HCT116 (cell line): ENCODE results near the gene HS6ST3. TPM values are rescaled to one million over a fixed set of nuclear protein-coding genes. Genes with fewer than 3 reads are reported as not detected.
A peak's percentile ranks its signal among the peaks of the same experiment; 100 is the strongest.

Experiments used
- ATAC-seq: fragments of 200-7000 bp; cut with Tn5 transposase; 2 replicates; pipeline ENCODE4 v1.9.1; 2020; ENCODE audit warnings: mild to moderate bottlenecking, moderate library complexity
- BruUV-seq: library from RNA; stranded (reverse); fragments of 400-500 nt; replicated peaks from 2 replicates; lab custom pipeline; 2021; lab: Mats Ljungman, UMichigan
- CTCF ChIA-PET: fragments of 300-600 bp; sonication (Branson Sonifier 250); formaldehyde crosslinking; loops from one replicate; lab custom pipeline; 2021; ENCODE audit warnings: antibody characterized with exemption; lab: Charles Lee
- POLR2A ChIA-PET: fragments of 300-600, 350-600 bp; sonication (Branson Sonifier 250); formaldehyde crosslinking; loops from one replicate; lab custom pipeline; 2021; ENCODE audit warnings: antibody characterized with exemption; lab: Charles Lee
- RAD21 ChIA-PET, 2 experiments: fragments of 300-600 bp; sonication (Branson Sonifier 250); formaldehyde crosslinking; loops; one replicate each; lab custom pipeline; 2023; ENCODE audit warnings: low total read pairs in 2 of 2; ENCODE audit not compliant: uncharacterized antibody in 2 of 2, unreplicated experiment in 2 of 2, low non-redundant PET in 1 of 2; lab: Charles Lee
- DNase-seq: peaks from one replicate; pipeline ENCODE4 v3.0.0-alpha.2; 2010; ENCODE audit warnings: low read depth, low spot score
- H2AFZ ChIP-seq: fragments of 200-600 bp; shearing (Covaris generic), sonication (generic); 2 replicates; pipeline ENCODE4 v1.6.1; 2017; ENCODE audit warnings: low read depth, mixed run types, mixed read lengths, antibody characterized with exemption, low read length; ENCODE audit not compliant: poor library complexity, severe bottlenecking
- H3K27ac ChIP-seq: 2 replicates; pipeline ENCODE4 v1.5.1; 2012; ENCODE audit warnings: low read depth, low read length
- H3K27me3 ChIP-seq: fragments of 200-600 bp; sonication (generic); 2 replicates; pipeline ENCODE4 v1.6.1; 2016; ENCODE audit warnings: mixed run types, low read length, mixed read lengths; ENCODE audit not compliant: insufficient read depth
- H3K36me3 ChIP-seq, 2 experiments: fragments of 200-500 bp in 1 of 2; fragments of 200-600 bp in 1 of 2; sonication (Bioruptor generic) in 1 of 2; sonication (generic) in 1 of 2; 2 replicates each; pipeline versions ENCODE4 v1.5.1 to v1.6.1; 2014 to 2016; ENCODE audit warnings: low read length in 2 of 2, inconsistent platforms in 1 of 2, mixed read lengths in 1 of 2, mixed run types in 1 of 2; ENCODE audit not compliant: insufficient read depth in 2 of 2, control insufficient read depth in 1 of 2
- H3K4me1 ChIP-seq, 2 experiments: fragments of 200-600 bp in 1 of 2; sonication (generic) in 1 of 2; 2 replicates each; pipeline versions ENCODE4 v1.5.1 to v1.6.1; 2012 to 2017; ENCODE audit warnings: low read length in 2 of 2, inconsistent platforms in 1 of 2, mild to moderate bottlenecking in 1 of 2, mixed read lengths in 1 of 2, mixed run types in 1 of 2, moderate library complexity in 1 of 2; ENCODE audit not compliant: insufficient read depth in 2 of 2, control insufficient read depth in 1 of 2
- H3K4me2 ChIP-seq: fragments of 200-600 bp; sonication (generic); 2 replicates; pipeline ENCODE4 v1.6.1; 2017; ENCODE audit warnings: mixed run types, low read length, mixed read lengths
- H3K4me3 ChIP-seq, 2 experiments: fragments of 200-600 bp in 1 of 2; sonication (generic) in 1 of 2; replicated peaks in 1 of 2; 2 replicates each; pipeline ENCODE4 v1.5.1; 2011 to 2016; ENCODE audit warnings: low read length in 2 of 2, control low read depth in 1 of 2, low read depth in 1 of 2, mild to moderate bottlenecking in 1 of 2, mixed read lengths in 1 of 2, mixed run types in 1 of 2
- H3K79me2 ChIP-seq: fragments of 200-600 bp; sonication (generic); 2 replicates; pipeline ENCODE4 v1.6.1; 2017; ENCODE audit warnings: mild to moderate bottlenecking, mixed run types, low read length, moderate library complexity, mixed read lengths; ENCODE audit not compliant: insufficient read depth
- H3K9ac ChIP-seq: fragments of 200-600 bp; sonication (generic); 2 replicates; pipeline ENCODE4 v1.6.1; 2016; ENCODE audit warnings: low read length, mixed read lengths
- H3K9me2 ChIP-seq: fragments of 200-600 bp; sonication (generic), shearing (Covaris generic); 2 replicates; pipeline ENCODE4 v1.6.1; 2017; ENCODE audit warnings: mixed run types, mild to moderate bottlenecking, moderate library complexity; ENCODE audit not compliant: insufficient read depth
- H3K9me3 ChIP-seq, 2 experiments: fragments of 200-500 bp in 1 of 2; fragments of 200-600 bp in 1 of 2; sonication (Bioruptor generic) in 1 of 2; sonication (generic) in 1 of 2; 2 replicates each; pipeline ENCODE4 v1.6.1; 2014 to 2017; ENCODE audit warnings: low read length in 2 of 2, mixed read lengths in 2 of 2, inconsistent platforms in 1 of 2, low read depth in 1 of 2, mild to moderate bottlenecking in 1 of 2, mixed run types in 1 of 2, moderate library complexity in 1 of 2; ENCODE audit not compliant: control insufficient read depth in 1 of 2, insufficient read depth in 1 of 2
- H4K20me1 ChIP-seq: fragments of 200-600 bp; sonication (generic), shearing (Covaris generic); 2 replicates; pipeline ENCODE4 v1.6.1; 2017; ENCODE audit warnings: mixed run types, mild to moderate bottlenecking, moderate library complexity; ENCODE audit not compliant: insufficient read depth
- CBX3 ChIP-seq: IDR thresholded peaks from 2 replicates; pipeline ENCODE4 v1.6.1; 2012; ENCODE audit warnings: low read depth
- CEBPB ChIP-seq: IDR thresholded peaks from 2 replicates; pipeline ENCODE4 v1.6.1; 2012; ENCODE audit warnings: low read depth
- ELF1 ChIP-seq: IDR thresholded peaks from 2 replicates; pipeline ENCODE4 v1.6.1; 2012; ENCODE audit warnings: low read depth, borderline replicate concordance
- EZH2 ChIP-seq: fragments of 200-600 bp; sonication (generic); IDR thresholded peaks from 2 replicates; pipeline ENCODE4 v1.6.1; 2017; ENCODE audit warnings: antibody characterized with exemption, mixed run types
- FOSL1 ChIP-seq: IDR thresholded peaks from 2 replicates; pipeline ENCODE4 v1.6.1; 2012; ENCODE audit warnings: low read depth
- JUND ChIP-seq: IDR thresholded peaks from 2 replicates; pipeline ENCODE4 v1.6.1; 2012
- POLR2A ChIP-seq: IDR thresholded peaks from 2 replicates; pipeline ENCODE4 v1.7.0; 2011; ENCODE audit warnings: borderline replicate concordance; ENCODE audit not compliant: insufficient read depth, insufficient read length; ENCODE audit errors: extremely low read depth
- POLR2AphosphoS5 ChIP-seq: IDR thresholded peaks from 2 replicates; pipeline ENCODE4 v1.6.1; 2011; ENCODE audit warnings: mild to moderate bottlenecking, low read depth, low read length, moderate library complexity
- RAD21 ChIP-seq: IDR thresholded peaks from 2 replicates; pipeline ENCODE4 v1.6.1; 2012; ENCODE audit warnings: low read depth, mild to moderate bottlenecking
- SIN3A ChIP-seq: IDR thresholded peaks from 2 replicates; pipeline ENCODE4 v1.6.1; 2012; ENCODE audit warnings: low read depth
- SP1 ChIP-seq: IDR thresholded peaks from 2 replicates; pipeline ENCODE4 v1.6.1; 2012; ENCODE audit warnings: low read depth
- TCF7L2 ChIP-seq: IDR thresholded peaks from 2 replicates; pipeline ENCODE4 v1.7.0; 2011; ENCODE audit warnings: borderline replicate concordance, inconsistent platforms; ENCODE audit not compliant: insufficient read depth, insufficient read length; ENCODE audit errors: extremely low read depth
- YY1 ChIP-seq: IDR thresholded peaks from 2 replicates; pipeline ENCODE4 v1.6.1; 2011; ENCODE audit warnings: low read length, low read depth, moderate library complexity, mild to moderate bottlenecking; ENCODE audit not compliant: insufficient replicate concordance; ENCODE audit errors: extremely low read depth
- ZFX ChIP-seq: fragments of 450-650 bp; IDR thresholded peaks from 2 replicates; pipeline ENCODE4 v1.6.1; 2017
- ZNF274 ChIP-seq: fragments of 200-500 bp; sonication (Bioruptor generic); IDR thresholded peaks from 2 replicates; pipeline ENCODE4 v1.6.1; 2014; ENCODE audit warnings: mild to moderate bottlenecking, low read depth, low read length, inconsistent platforms
- intact Hi-C: fragments of 100-400 bp; cut with micrococcal nuclease; formaldehyde crosslinking; loops from 2 replicates; pipeline ENCODE4 v1.10.0; 2022
- total RNA-seq: library from RNA; stranded (reverse); gene quantifications from one replicate; pipeline ENCODE4 v1.2.1, GENCODE V29; 2021; ENCODE audit not compliant: unreplicated experiment
- TF ChIP-seq, protein P1 (sequence below), 3 experiments: fragments of 200-600 bp in 1 of 3; sonication (generic) in 1 of 3; IDR thresholded peaks in 2 of 3; conservative IDR thresholded peaks in 1 of 3; 2 replicates each; pipeline ENCODE4 v1.5.1; 2012 to 2017; ENCODE audit warnings: low read depth in 2 of 3, low read length in 2 of 3, antibody characterized with exemption in 1 of 3, borderline replicate concordance in 1 of 3, control low read depth in 1 of 3, mild to moderate bottlenecking in 1 of 3, mixed read lengths in 1 of 3, mixed run types in 1 of 3, moderate library complexity in 1 of 3; ENCODE audit not compliant: insufficient read depth in 1 of 3
- TF ChIP-seq, protein P2 (sequence below): IDR thresholded peaks from 2 replicates; pipeline ENCODE4 v1.6.1; 2012

Gene HS6ST3
- total RNA-seq, 1 experiment from 2014 or later = 0.10 TPM

GRCh38 chr13:96216543-96216942 lies 126.6 kb downstream of the HS6ST3 start:
- ATAC-seq = no peak
- no peak overlapping the region for H2AFZ ChIP-seq
- H3K4me3 ChIP-seq = no peak overlapping the region
- TF ChIP-seq RAD21 = no peak
- TF ChIP-seq, protein P1, sequence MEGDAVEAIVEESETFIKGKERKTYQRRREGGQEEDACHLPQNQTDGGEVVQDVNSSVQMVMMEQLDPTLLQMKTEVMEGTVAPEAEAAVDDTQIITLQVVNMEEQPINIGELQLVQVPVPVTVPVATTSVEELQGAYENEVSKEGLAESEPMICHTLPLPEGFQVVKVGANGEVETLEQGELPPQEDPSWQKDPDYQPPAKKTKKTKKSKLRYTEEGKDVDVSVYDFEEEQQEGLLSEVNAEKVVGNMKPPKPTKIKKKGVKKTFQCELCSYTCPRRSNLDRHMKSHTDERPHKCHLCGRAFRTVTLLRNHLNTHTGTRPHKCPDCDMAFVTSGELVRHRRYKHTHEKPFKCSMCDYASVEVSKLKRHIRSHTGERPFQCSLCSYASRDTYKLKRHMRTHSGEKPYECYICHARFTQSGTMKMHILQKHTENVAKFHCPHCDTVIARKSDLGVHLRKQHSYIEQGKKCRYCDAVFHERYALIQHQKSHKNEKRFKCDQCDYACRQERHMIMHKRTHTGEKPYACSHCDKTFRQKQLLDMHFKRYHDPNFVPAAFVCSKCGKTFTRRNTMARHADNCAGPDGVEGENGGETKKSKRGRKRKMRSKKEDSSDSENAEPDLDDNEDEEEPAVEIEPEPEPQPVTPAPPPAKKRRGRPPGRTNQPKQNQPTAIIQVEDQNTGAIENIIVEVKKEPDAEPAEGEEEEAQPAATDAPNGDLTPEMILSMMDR (IDR thresholded peaks at IDR 0.05 in 2 of 3, conservative IDR thresholded peaks at IDR 0.05 in 1 of 3; ENCODE audit: borderline replicate concordance in 1 of 3, insufficient read depth in 1 of 3, low read depth in 2 of 3, low read length in 2 of 3) = peak in 1 of 3 experiments; percentile 3; a peak in 1 of 6 replicates
- TF ChIP-seq SIN3A = no peak
- no peak for TF ChIP-seq POLR2AphosphoS5
- TF ChIP-seq YY1 = no peak
- no peaks in the 10 kb centered on the region for H3K79me2 ChIP-seq
- intact Hi-C loops = loop anchor here (10.0 kb wide), 1 partner anchor 592 kb away; no protein-coding TSS in a partner anchor
- no peaks in the 10 kb centered on the region for H3K36me3 ChIP-seq
- RAD21 ChIA-PET = no interaction called here
- H3K9me3 ChIP-seq = no peaks in the 10 kb centered on the region
- CTCF ChIA-PET = no interaction called here
- no TSS peak for BruUV-seq
- POLR2A ChIA-PET = no interaction called here
- no peaks in the 10 kb centered on the region for H3K4me1 ChIP-seq
- peaks cover 9% of the 10 kb centered on the region for H3K27me3 ChIP-seq
- H3K4me2 ChIP-seq = no peak overlapping the region
- no peaks in the 10 kb centered on the region for H4K20me1 ChIP-seq
- no peak overlapping the region for H3K27ac ChIP-seq
- no peak for DNase-seq
- H3K9me2 ChIP-seq = no peaks in the 10 kb centered on the region
- no peak overlapping the region for H3K9ac ChIP-seq

- intact Hi-C loops = loop anchor here (10.0 kb wide), 1 partner anchor 594 kb away; no protein-coding TSS in a partner anchor
- no peak for TF ChIP-seq SP1
- no peak for TF ChIP-seq ZNF274
- TF ChIP-seq POLR2AphosphoS5 = no peak
- TF ChIP-seq POLR2A = no peak
- TF ChIP-seq FOSL1 = no peak
- TF ChIP-seq ZFX = no peak
- no peak for TF ChIP-seq RAD21
- no peak for TF ChIP-seq CBX3
- TF ChIP-seq ELF1 = no peak
- no peak for TF ChIP-seq JUND
- no peak for TF ChIP-seq CEBPB
- no peak for TF ChIP-seq EZH2
- no peak for TF ChIP-seq SIN3A
- TF ChIP-seq, protein P2, sequence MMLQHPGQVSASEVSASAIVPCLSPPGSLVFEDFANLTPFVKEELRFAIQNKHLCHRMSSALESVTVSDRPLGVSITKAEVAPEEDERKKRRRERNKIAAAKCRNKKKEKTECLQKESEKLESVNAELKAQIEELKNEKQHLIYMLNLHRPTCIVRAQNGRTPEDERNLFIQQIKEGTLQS = no peak
- TF ChIP-seq TCF7L2 = no peak
- Histone ChIP-seq H3K4me1 (no peaks in the 10 kb centered on the region), H3K4me3 (no peak overlapping the region), H3K27ac (no peak overlapping the region), H3K9me2 (no peaks in the 10 kb centered on the region), H3K36me3 (no peaks in the 10 kb centered on the region), H3K27me3 (peaks cover 9% of the 10 kb centered on the region; the same call in 1 of the 2 replicates), H4K20me1 (no peaks in the 10 kb centered on the region), H3K9me3 (no peaks in the 10 kb centered on the region), H3K9ac (no peak overlapping the region), H3K4me2 (no peak overlapping the region), H2AFZ (no peak overlapping the region), H3K79me2 (no peaks in the 10 kb centered on the region)
- POLR2A ChIA-PET = no interaction called here
- RAD21 ChIA-PET = no interaction called here
- no TSS peak for BruUV-seq
- CTCF ChIA-PET = no interaction called here
- DNase-seq (no peak), ATAC-seq (no peak)
These were observed 128.6 kb downstream of the HS6ST3 start for GRCh38 chr13:96218475-96218874.
